ENCODE data around the gene ABCC6. TPM values are rescaled to one million over a fixed set of nuclear protein-coding genes. Genes with fewer than 3 reads are reported as not detected.
A peak's percentile ranks its signal among the peaks of the same experiment; 100 is the strongest.

The ABCC6 gene
- total RNA-seq, 1 donor, result 2.6 TPM

- no peak for DNase-seq (ENCODE audit: low read depth)
- no peak overlapping the region for H3K4me3 ChIP-seq (ENCODE audit: low read depth, low read length)
- TF ChIP-seq CTCF (IDR thresholded peaks at IDR 0.05; ENCODE audit: insufficient read depth, low read depth, low read length), result no peak
Measured at GRCh38 chr16:16143931-16144330, 79.4 kb downstream of the ABCC6 start.

- no peak overlapping the region for H3K4me3 ChIP-seq (ENCODE audit: low read depth, low read length)
- DNase-seq (ENCODE audit: low read depth), result no peak
- peak; percentile 37 for TF ChIP-seq CTCF (IDR thresholded peaks at IDR 0.05; ENCODE audit: insufficient read depth, low read depth, low read length)
Measured at GRCh38 chr16:16143038-16143763, 80.1 kb downstream of the ABCC6 start.

DNA sequence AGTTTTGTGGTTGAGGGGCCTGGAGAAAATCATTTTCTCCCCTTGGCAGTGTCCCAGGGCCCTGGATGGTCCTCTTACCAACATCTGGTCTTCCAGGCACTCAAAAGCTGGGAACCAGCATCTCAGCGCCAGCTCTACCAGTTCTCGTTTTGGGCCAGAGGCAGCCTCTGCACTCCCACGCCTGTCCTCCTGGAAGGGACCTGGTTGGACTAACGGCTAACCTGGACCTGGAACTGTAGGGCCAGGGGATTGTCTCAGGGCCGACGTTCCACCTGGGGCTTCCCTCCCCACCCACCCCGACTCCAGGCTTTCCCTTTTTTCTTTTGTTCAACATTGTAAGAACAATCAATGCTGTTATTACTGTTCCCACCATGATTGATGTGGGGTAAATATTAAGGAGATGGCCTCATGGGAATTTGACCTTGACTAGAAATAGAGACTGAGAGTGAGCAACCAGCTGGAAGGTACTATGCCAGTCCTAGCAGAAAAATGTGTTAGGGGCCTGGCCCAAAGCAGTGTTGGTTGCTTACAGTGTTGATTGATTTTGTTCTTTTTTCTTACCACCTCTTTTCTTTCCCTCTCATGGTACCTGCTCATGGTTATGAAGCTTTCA, 81.4 kb downstream of the ABCC6 start:
- DNase-seq (ENCODE audit: low read depth), result no peak
- TF ChIP-seq CTCF (IDR thresholded peaks at IDR 0.05; ENCODE audit: insufficient read depth, low read depth, low read length), result no peak
- no peak overlapping the region for H3K4me3 ChIP-seq (ENCODE audit: low read depth, low read length)

GRCh38 chr16:16141141-16141540, 82.2 kb downstream of the ABCC6 start:
- no peak for DNase-seq (ENCODE audit: low read depth)
- no peak for TF ChIP-seq CTCF (IDR thresholded peaks at IDR 0.05; ENCODE audit: insufficient read depth, low read depth, low read length)
- H3K4me3 ChIP-seq (ENCODE audit: low read depth, low read length), result no peak overlapping the region

DNA sequence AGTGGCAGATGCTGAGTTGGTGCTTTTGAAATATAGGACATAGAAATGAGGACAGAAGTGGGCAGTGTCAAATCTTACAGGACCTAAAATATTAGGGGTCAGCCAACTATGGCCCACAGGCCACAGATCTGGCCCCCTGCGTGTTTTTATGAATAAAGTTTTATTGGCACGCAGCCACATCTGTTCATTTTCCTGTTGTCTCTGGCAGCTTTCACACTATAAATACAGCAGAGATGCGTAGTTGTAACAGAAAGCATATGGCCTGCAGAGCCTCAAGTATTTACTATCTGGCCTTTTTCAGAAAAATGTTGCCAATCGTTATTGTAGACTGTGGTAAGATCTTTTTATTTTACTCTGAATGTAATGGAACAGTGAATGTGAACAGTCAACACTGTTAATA, 82.8 kb downstream of the ABCC6 start:
- TF ChIP-seq CTCF (IDR thresholded peaks at IDR 0.05; ENCODE audit: insufficient read depth, low read depth, low read length), result no peak
- DNase-seq (ENCODE audit: low read depth), result no peak
- H3K4me3 ChIP-seq (ENCODE audit: low read depth, low read length), result no peak overlapping the region

DNA sequence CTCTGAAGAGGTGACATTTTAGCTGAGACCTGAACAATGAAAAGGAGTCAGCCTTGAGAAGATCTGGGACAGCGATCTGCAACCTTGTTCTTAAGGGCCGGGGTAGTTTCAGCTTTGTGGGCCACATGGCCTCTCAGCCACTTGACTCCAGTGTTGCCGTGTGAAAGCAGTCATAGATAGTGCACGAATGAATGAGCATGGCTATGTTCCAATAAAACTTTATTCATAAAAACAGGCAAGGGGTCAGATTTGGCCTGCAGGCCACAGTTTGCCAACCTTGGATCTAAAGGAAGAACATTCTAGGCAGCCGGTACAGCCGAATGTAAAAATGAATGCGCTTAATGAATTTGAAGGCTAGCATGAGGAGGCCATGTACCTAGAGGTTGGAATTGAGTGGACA, 83.5 kb downstream of the ABCC6 start:
- DNase-seq (ENCODE audit: low read depth), result no peak
- TF ChIP-seq CTCF (IDR thresholded peaks at IDR 0.05; ENCODE audit: insufficient read depth, low read depth, low read length), result no peak
- H3K4me3 ChIP-seq (ENCODE audit: low read depth, low read length), result no peak overlapping the region

Measured in fibroblast of villous mesenchyme (primary cell).